Upper lobe of left lung (tissue), 6 donors: ENCODE data around the gene LRBA. TPM values are rescaled to one million over a fixed set of nuclear protein-coding genes. Genes with fewer than 3 reads are reported as not detected.
"Not testable (repeated sequence)": the region's sequence is repeated elsewhere in the genome, so short reads cannot be mapped to it uniquely, and the experiment has no call there.

Experiments
- ATAC-seq, 2 donors: fragments of 200-7000 bp; cut with Tn5 transposase; one replicate each; pipeline ENCODE4 v1.9.1; 2022; ENCODE audit warnings: mild to moderate bottlenecking in 2 of 2, moderate library complexity in 2 of 2; ENCODE audit not compliant: low FRiP score in 2 of 2
- DNase-seq, 2 donors: peaks; one replicate each; pipeline ENCODE4 v3.0.0-alpha.2; 2019 to 2020
- H3K27ac ChIP-seq, 4 donors: fragments of 200-600 bp; sonication (generic); one replicate each; pipeline ENCODE4 v1.5.1; 2016 to 2019
- H3K27me3 ChIP-seq, 4 donors: fragments of 200-600 bp; sonication (generic); one replicate each; pipeline ENCODE4 v1.5.1; 2017 to 2019
- H3K36me3 ChIP-seq, 4 donors: fragments of 200-600 bp; sonication (generic); one replicate each; pipeline ENCODE4 v1.5.1; 2016 to 2019
- H3K4me1 ChIP-seq, 4 donors: fragments of 200-600 bp; sonication (generic); one replicate each; pipeline ENCODE4 v1.5.1; 2018 to 2019
- H3K4me3 ChIP-seq, 4 donors: fragments of 200-600 bp; sonication (generic); one replicate each; pipeline ENCODE4 v1.5.1; 2017 to 2019; ENCODE audit warnings: mild to moderate bottlenecking in 2 of 4, moderate library complexity in 1 of 4
- H3K9me3 ChIP-seq, 4 donors: fragments of 200-600 bp; sonication (generic); one replicate each; pipeline ENCODE4 v1.5.1; 2018 to 2019
- CTCF ChIP-seq, 6 experiments: fragments of 450-650 bp in 4 of 6; fragments of 200-600 bp in 2 of 6; sonication (generic) in 2 of 6; IDR thresholded peaks; one replicate each; pipeline ENCODE4 v1.5.1; 2016 to 2019; ENCODE audit warnings: antibody characterized with exemption in 6 of 6
- EP300 ChIP-seq, 4 donors: sonication (generic); formaldehyde crosslinking; IDR thresholded peaks; one replicate each; pipeline ENCODE4 v1.5.1; 2017; ENCODE audit warnings: antibody characterized with exemption in 4 of 4, control low read depth in 2 of 4
- POLR2A ChIP-seq, 4 donors: fragments of 450-650 bp; IDR thresholded peaks; one replicate each; pipeline ENCODE4 v1.5.1; 2016 to 2017; ENCODE audit warnings: antibody characterized with exemption in 4 of 4, mild to moderate bottlenecking in 2 of 4
- POLR2AphosphoS5 ChIP-seq, 2 donors: sonication (generic); formaldehyde crosslinking; IDR thresholded peaks; one replicate each; pipeline ENCODE4 v1.5.1; 2017; ENCODE audit warnings: antibody characterized with exemption in 2 of 2
- WGBS, 2 donors: methylation state at CpG; one replicate each; pipeline ENCODE4 v1.1.5; 2017 to 2018; 5-methylcytosine and 5-hydroxymethylcytosine counted together
- total RNA-seq, 6 donors: library from RNA; depleted of rRNA in 4 of 6; stranded (reverse); fragments of >200 nt in 4 of 6; gene quantifications; one replicate each; pipeline versions ENCODE4 v1.1.0 to v1.2.1, GENCODE V29; 2016 to 2021
- donor health status: DM: no; HTN: no; CAD: no; lungs with moderate emphysema.
- donor health status: DM: no; HTN: yes; CAD: no; lungs with severe emphysema.

Gene LRBA
- total RNA-seq, 6 donors from 2014 or later, result 34.7 to 139 (median 56.4) TPM

DNA sequence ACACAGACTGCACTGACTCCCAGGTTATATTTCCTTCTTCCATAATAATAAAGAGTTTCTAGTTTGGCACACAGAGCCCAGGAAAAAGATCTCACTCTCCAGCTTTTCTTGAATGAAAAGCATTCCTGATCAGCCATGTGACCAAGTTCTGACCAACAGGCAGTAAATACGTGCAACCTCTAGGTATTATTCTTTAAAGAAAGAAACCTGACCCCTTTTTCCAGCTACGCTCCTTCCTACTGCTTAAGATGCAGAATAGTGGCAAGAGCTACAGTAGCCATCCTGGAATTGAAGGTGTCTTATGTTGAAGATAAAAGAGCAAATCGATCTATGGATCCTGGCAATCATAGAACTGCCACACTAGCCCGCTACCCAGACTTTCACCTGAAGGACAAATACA, 76.7 kb downstream of the LRBA start:
- TF ChIP-seq CTCF (IDR thresholded peaks at IDR 0.05), result no peak
- no peak for TF ChIP-seq POLR2A (IDR thresholded peaks at IDR 0.05)
- no peak for TF ChIP-seq POLR2AphosphoS5 (IDR thresholded peaks at IDR 0.05)
- TF ChIP-seq EP300 (IDR thresholded peaks at IDR 0.05), result no peak
- Histone ChIP-seq H3K27me3 (no peaks in the 10 kb centered on the region), H3K4me3 (no peak overlapping the region), H3K27ac (no peak overlapping the region), H3K9me3 (no peaks in the 10 kb centered on the region), H3K4me1 (no peaks in the 10 kb centered on the region), H3K36me3 (no peaks in the 10 kb centered on the region)
- DNase-seq (no peak), ATAC-seq (no peak)
- WGBS, 2 donors, result 80 to 87% methylated on average over 4 of the region's 4 CpGs

GRCh38 chr4:150934022-150934421, 81.1 kb downstream of the LRBA start:
- Histone ChIP-seq H3K36me3 (no peaks in the 10 kb centered on the region), H3K4me1 (no peaks in the 10 kb centered on the region), H3K9me3 (no peaks in the 10 kb centered on the region), H3K4me3 (no peak overlapping the region), H3K27me3 (no peaks in the 10 kb centered on the region), H3K27ac (no peak overlapping the region)
- ATAC-seq (no peak), DNase-seq (no peak)
- TF ChIP-seq EP300 (IDR thresholded peaks at IDR 0.05) (no peak), POLR2A (IDR thresholded peaks at IDR 0.05) (no peak)
- 44 to 54% methylated on average over 1 of the region's 1 CpG for WGBS, 2 donors

- no peak for ATAC-seq
- Histone ChIP-seq H3K27ac (no peak overlapping the region), H3K36me3 (peaks cover 0 to 3% (median 1%) of the 10 kb centered on the region in 4 donors), H3K4me1 (no peaks in the 10 kb centered on the region), H3K4me3 (no peak overlapping the region), H3K9me3 (no peaks in the 10 kb centered on the region), H3K27me3 (no peaks in the 10 kb centered on the region)
- WGBS, 2 donors, result 95 to 100% methylated on average over 2 of the region's 2 CpGs
- no peak for DNase-seq
- no peak for TF ChIP-seq EP300 (IDR thresholded peaks at IDR 0.05)
- no peak for TF ChIP-seq POLR2A (IDR thresholded peaks at IDR 0.05)
- no peak for TF ChIP-seq POLR2AphosphoS5 (IDR thresholded peaks at IDR 0.05)
- TF ChIP-seq CTCF (IDR thresholded peaks at IDR 0.05), result no peak
Measured at GRCh38 chr4:150931796-150932195, 83.3 kb downstream of the LRBA start.

GRCh38 chr4:150931005-150931404, 84.1 kb downstream of the LRBA start:
- DNase-seq (no peak), ATAC-seq (no peak)
- H3K4me1 ChIP-seq, result no peaks in the 10 kb centered on the region
- H3K36me3 ChIP-seq, result peaks cover 0 to 3% (median 1%) of the 10 kb centered on the region in 4 donors
- TF ChIP-seq POLR2A (IDR thresholded peaks at IDR 0.05) (no peak), EP300 (IDR thresholded peaks at IDR 0.05) (no peak), POLR2AphosphoS5 (IDR thresholded peaks at IDR 0.05) (no peak), CTCF (IDR thresholded peaks at IDR 0.05) (no peak)
- no peaks in the 10 kb centered on the region for H3K9me3 ChIP-seq
- H3K27ac ChIP-seq, result no peak overlapping the region
- H3K4me3 ChIP-seq, result no peak overlapping the region
- no peaks in the 10 kb centered on the region for H3K27me3 ChIP-seq
- WGBS, 2 donors, result 96 to 98% methylated on average over 2 of the region's 2 CpGs

DNA sequence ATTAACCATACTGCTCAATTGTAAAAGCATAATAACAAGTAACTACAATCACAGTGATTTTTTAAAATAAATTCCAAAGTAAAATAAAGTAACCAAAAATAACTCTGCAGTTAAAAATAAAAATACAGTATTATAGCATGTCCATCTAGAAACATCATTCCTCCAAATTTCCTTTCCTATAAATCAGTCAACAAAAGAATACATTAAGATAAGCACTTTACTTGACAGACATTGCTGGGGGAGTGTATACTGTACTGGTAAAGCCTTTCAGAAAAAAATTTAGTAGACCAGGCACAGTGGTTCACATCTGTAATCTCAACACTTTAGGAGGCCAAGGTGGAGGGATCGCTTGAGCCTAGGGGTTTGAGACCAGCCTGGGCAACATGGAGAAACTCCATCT, 91.1 kb downstream of the LRBA start:
- no peak for DNase-seq
- WGBS, 2 donors, result 91 to 94% methylated on average over 1 of the region's 1 CpG
- Histone ChIP-seq H3K36me3 (peaks cover 0 to 35% (median 6%) of the 10 kb centered on the region in 4 donors), H3K9me3 (no peaks in the 10 kb centered on the region), H3K4me3 (no peak overlapping the region), H3K4me1 (no peaks in the 10 kb centered on the region), H3K27me3 (no peaks in the 10 kb centered on the region), H3K27ac (no peak overlapping the region)
- ATAC-seq, result no peak
- TF ChIP-seq EP300 (IDR thresholded peaks at IDR 0.05) (no peak), CTCF (IDR thresholded peaks at IDR 0.05) (no peak), POLR2A (IDR thresholded peaks at IDR 0.05) (no peak), POLR2AphosphoS5 (IDR thresholded peaks at IDR 0.05) (no peak)

DNA sequence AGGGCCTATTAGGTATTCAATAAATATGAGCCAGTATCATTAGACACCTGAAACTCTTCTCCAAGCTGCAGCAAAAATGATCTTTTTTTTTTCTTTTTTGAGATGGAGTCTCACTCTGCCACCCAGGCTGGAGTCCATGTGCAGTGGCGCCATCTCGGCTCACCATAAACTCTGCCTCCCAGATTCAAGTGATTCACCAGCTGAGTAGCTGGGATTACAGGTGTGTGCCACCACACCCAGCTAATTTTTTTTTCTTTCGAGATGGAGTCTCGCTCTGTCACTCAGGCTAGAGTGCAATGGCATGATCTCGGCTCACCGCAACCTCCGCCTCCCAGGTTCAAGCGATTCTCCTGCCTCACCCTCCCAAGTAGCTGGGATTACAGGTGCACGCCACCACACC, 93.6 kb downstream of the LRBA start:
- H3K4me3 ChIP-seq, H3K4me1 ChIP-seq, H3K27me3 ChIP-seq, H3K27ac ChIP-seq, DNase-seq, H3K9me3 ChIP-seq, ATAC-seq: not testable (repeated sequence)
- H3K36me3 ChIP-seq, result peaks cover 0 to 46% (median 10%) of the 10 kb centered on the region in 4 donors
- WGBS, 2 donors, result 98 to 99% methylated on average over 9 of the region's 9 CpGs

DNA sequence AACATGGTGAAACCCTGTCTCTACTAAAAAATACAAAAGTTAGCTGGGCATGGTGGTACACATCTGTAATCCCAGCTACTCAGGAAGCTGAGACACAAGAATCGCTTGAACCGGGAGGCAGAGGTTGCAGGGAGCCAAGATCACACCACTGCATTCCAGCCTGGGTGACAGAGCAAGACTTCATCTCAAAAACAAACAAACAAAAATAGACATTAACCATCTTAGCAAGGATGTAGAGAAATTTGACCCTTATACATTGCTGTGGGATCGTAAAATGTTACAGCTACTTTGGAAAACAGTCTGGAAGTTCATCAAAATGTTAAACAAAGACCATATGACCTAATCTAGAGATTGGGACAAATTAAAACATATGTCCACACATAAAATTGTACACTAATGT, 96.5 kb downstream of the LRBA start:
- ATAC-seq, H3K27ac ChIP-seq, H3K27me3 ChIP-seq, H3K9me3 ChIP-seq, DNase-seq, H3K4me3 ChIP-seq, H3K4me1 ChIP-seq: not testable (repeated sequence)
- peaks cover 0 to 49% (median 8%) of the 10 kb centered on the region in 4 donors for H3K36me3 ChIP-seq
- WGBS, 2 donors, result 98 to 100% methylated on average over 3 of the region's 3 CpGs
